WTC11 (cell line): Measurements from ENCODE around the gene ST3GAL5.

Experiments
- ATF6 ChIP-seq: sonication (generic); formaldehyde crosslinking; IDR thresholded peaks from 2 replicates; pipeline ENCODE4 v1.8.1; 2023; ENCODE audit warnings: mild to moderate bottlenecking, missing genetic modification reagents
- CTCF ChIP-seq: fragments of 200-600 bp; IDR thresholded peaks from 2 replicates; pipeline ENCODE4 v1.8.0; 2022; ENCODE audit warnings: antibody characterized with exemption
- E2F1 ChIP-seq: sonication (generic); formaldehyde crosslinking; IDR thresholded peaks from 2 replicates; pipeline ENCODE4 v1.8.0; 2022; ENCODE audit warnings: mild to moderate bottlenecking, missing genetic modification reagents
- ESRRA ChIP-seq: sonication (generic); formaldehyde crosslinking; IDR thresholded peaks from 2 replicates; pipeline ENCODE4 v1.8.1; 2022; ENCODE audit warnings: mild to moderate bottlenecking, missing genetic modification reagents, borderline replicate concordance
- JUN ChIP-seq: sonication (generic); formaldehyde crosslinking; IDR thresholded peaks from 2 replicates; pipeline ENCODE4 v1.8.0; 2023; ENCODE audit warnings: mild to moderate bottlenecking, missing genetic modification reagents
- ZNF219 ChIP-seq: sonication (generic); formaldehyde crosslinking; IDR thresholded peaks from 2 replicates; pipeline ENCODE4 v1.8.0; 2023; ENCODE audit warnings: missing genetic modification reagents, mild to moderate bottlenecking, borderline replicate concordance
- ZNF532 ChIP-seq: fragments of 250-450 bp; sonication (Bioruptor Pico); IDR thresholded peaks from 2 replicates; pipeline ENCODE4 v1.9.0; 2021; ENCODE audit warnings: mild to moderate bottlenecking, borderline replicate concordance

GRCh38 chr2:85852937-85853498 lies 35.8 kb downstream of the ST3GAL5 start:
- TF ChIP-seq CTCF (no peak), JUN (CRISPR knock-in tag) (no peak), ZNF532 (CRISPR knock-in tag) (no peak), E2F1 (CRISPR knock-in tag) (no peak), ATF6 (CRISPR knock-in tag) (no peak), ESRRA (no peak), ZNF219 (no peak)
